Endodermal cell (in vitro differentiated cells): ENCODE results near the gene DBNL. TPM values are rescaled to one million over a fixed set of nuclear protein-coding genes. Genes with fewer than 3 reads are reported as not detected.

ENCODE experiments used
- DNase-seq: peaks from one replicate; pipeline ENCODE4 v3.0.0-alpha.2; 2017
- H3K27ac ChIP-seq: 2 replicates; pipeline ENCODE4 v1.5.1; 2013; ENCODE audit warnings: mild to moderate bottlenecking, low read depth, low read length, moderate library complexity
- H3K27me3 ChIP-seq: 2 replicates; pipeline ENCODE4 v1.6.1; 2013; ENCODE audit warnings: mild to moderate bottlenecking, low read length, moderate library complexity; ENCODE audit not compliant: insufficient read depth, control insufficient read depth, poor library complexity, severe bottlenecking
- H3K36me3 ChIP-seq: 2 replicates; pipeline ENCODE4 v1.7.0; 2013; ENCODE audit warnings: mild to moderate bottlenecking, low read length, moderate library complexity; ENCODE audit not compliant: control insufficient read depth, insufficient read depth
- H3K4me1 ChIP-seq: one replicate; pipeline ENCODE4 v1.7.0; 2013; ENCODE audit warnings: low read length; ENCODE audit not compliant: control insufficient read depth, insufficient read depth
- H3K4me3 ChIP-seq: 2 replicates; pipeline ENCODE4 v1.5.1; 2013; ENCODE audit warnings: mild to moderate bottlenecking, low read length, moderate library complexity
- H3K9ac ChIP-seq: 2 replicates; pipeline ENCODE4 v1.6.1; 2013; ENCODE audit warnings: mild to moderate bottlenecking, low read length, moderate library complexity; ENCODE audit not compliant: poor library complexity, severe bottlenecking; ENCODE audit errors: extremely low read depth
- H3K9me3 ChIP-seq: 2 replicates; pipeline ENCODE4 v1.6.1; 2013; ENCODE audit warnings: mild to moderate bottlenecking, low read length, moderate library complexity; ENCODE audit not compliant: control insufficient read depth
- H3K27ac Mint-ChIP-seq: 2 replicates; pipeline ENCODE4 v1.8.0; 2020; ENCODE audit warnings: mixed read lengths
- H3K27me3 Mint-ChIP-seq: 2 replicates; pipeline ENCODE4 v1.8.0; 2021; ENCODE audit warnings: mild to moderate bottlenecking, mixed read lengths; ENCODE audit not compliant: insufficient read depth
- H3K36me3 Mint-ChIP-seq: 2 replicates; pipeline ENCODE4 v1.8.0; 2020; ENCODE audit warnings: low read depth, mixed read lengths
- H3K4me1 Mint-ChIP-seq: 2 replicates; pipeline ENCODE4 v1.8.0; 2020; ENCODE audit warnings: mixed read lengths
- H3K4me3 Mint-ChIP-seq: 2 replicates; pipeline ENCODE4 v1.8.0; 2020; ENCODE audit warnings: mild to moderate bottlenecking, moderate library complexity, mixed read lengths
- H3K9me3 Mint-ChIP-seq: 2 replicates; pipeline ENCODE4 v1.8.0; 2020; ENCODE audit warnings: mild to moderate bottlenecking, mixed read lengths
- whole genome bisulfite sequencing, 2 experiments: methylation state at CpG; one replicate each; pipeline versions ENCODE4 v1.1.5 to v1.1.7; 2013; ENCODE audit warnings: missing lambda C conversion rate in 2 of 2, mixed read lengths in 1 of 2; ENCODE audit not compliant: insufficient coverage in 1 of 2, insufficient read length in 1 of 2; 5-methylcytosine and 5-hydroxymethylcytosine counted together
- total RNA-seq, 2 donors: library from RNA; stranded (reverse); fragmentation: NEBNext Ultra II Directional in 1 of 2; extraction: Animal tissue kit (Norgen Biotek cat#: 25700) in 1 of 2; gene quantifications; 2 replicates in 1 of 2; 3 replicates in 1 of 2; pipeline ENCODE4 v1.2.1, GENCODE V29; 2021
- TF ChIP-seq, protein P1 (sequence below): fragments of 200-600 bp; sonication (generic); conservative IDR thresholded peaks from 2 replicates; pipeline ENCODE4 v1.5.0; 2021; ENCODE audit warnings: antibody characterized with exemption, mild to moderate bottlenecking

Gene DBNL
- total RNA-seq, 2 donors from 2014 or later = 47.0 to 50.9 TPM

GRCh38 chr7:44077681-44078091 is 33.2 kb downstream of the DBNL start:
- H3K4me1 Mint-ChIP-seq = no peaks in the 10 kb centered on the region
- peaks cover 38% of the 10 kb centered on the region for H3K36me3 Mint-ChIP-seq
- H3K4me3 ChIP-seq = no peak overlapping the region
- H3K9ac ChIP-seq = no peak overlapping the region
- H3K9me3 Mint-ChIP-seq = no peaks in the 10 kb centered on the region
- no peaks in the 10 kb centered on the region for H3K27me3 ChIP-seq
- H3K27ac ChIP-seq = no peak overlapping the region
- no peak overlapping the region for H3K4me3 Mint-ChIP-seq
- TF ChIP-seq, protein P1, sequence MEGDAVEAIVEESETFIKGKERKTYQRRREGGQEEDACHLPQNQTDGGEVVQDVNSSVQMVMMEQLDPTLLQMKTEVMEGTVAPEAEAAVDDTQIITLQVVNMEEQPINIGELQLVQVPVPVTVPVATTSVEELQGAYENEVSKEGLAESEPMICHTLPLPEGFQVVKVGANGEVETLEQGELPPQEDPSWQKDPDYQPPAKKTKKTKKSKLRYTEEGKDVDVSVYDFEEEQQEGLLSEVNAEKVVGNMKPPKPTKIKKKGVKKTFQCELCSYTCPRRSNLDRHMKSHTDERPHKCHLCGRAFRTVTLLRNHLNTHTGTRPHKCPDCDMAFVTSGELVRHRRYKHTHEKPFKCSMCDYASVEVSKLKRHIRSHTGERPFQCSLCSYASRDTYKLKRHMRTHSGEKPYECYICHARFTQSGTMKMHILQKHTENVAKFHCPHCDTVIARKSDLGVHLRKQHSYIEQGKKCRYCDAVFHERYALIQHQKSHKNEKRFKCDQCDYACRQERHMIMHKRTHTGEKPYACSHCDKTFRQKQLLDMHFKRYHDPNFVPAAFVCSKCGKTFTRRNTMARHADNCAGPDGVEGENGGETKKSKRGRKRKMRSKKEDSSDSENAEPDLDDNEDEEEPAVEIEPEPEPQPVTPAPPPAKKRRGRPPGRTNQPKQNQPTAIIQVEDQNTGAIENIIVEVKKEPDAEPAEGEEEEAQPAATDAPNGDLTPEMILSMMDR = no peak
- H3K27ac Mint-ChIP-seq = no peak overlapping the region
- peaks cover 28% of the 10 kb centered on the region for H3K36me3 ChIP-seq
- no peaks in the 10 kb centered on the region for H3K9me3 ChIP-seq
- H3K4me1 ChIP-seq = no peaks in the 10 kb centered on the region
- no peak for DNase-seq
- WGBS, 2 experiments = 93 to 94% methylated on average over 5 of the region's 5 CpGs
- H3K27me3 Mint-ChIP-seq = no peaks in the 10 kb centered on the region

- no peaks in the 10 kb centered on the region for H3K4me1 ChIP-seq
- DNase-seq = no peak
- no peak overlapping the region for H3K4me3 Mint-ChIP-seq
- H3K27me3 Mint-ChIP-seq = peaks cover 6% of the 10 kb centered on the region
- H3K27ac ChIP-seq = no peak overlapping the region
- no peak overlapping the region for H3K27ac Mint-ChIP-seq
- no peaks in the 10 kb centered on the region for H3K9me3 Mint-ChIP-seq
- H3K27me3 ChIP-seq = no peaks in the 10 kb centered on the region
- no peaks in the 10 kb centered on the region for H3K9me3 ChIP-seq
- H3K36me3 Mint-ChIP-seq = peaks cover 35% of the 10 kb centered on the region
- H3K36me3 ChIP-seq = peaks cover 24% of the 10 kb centered on the region
- WGBS, 2 experiments = 87 to 100% methylated on average over 1 to 8 of the region's 8 CpGs
- no peak overlapping the region for H3K4me3 ChIP-seq
- no peak overlapping the region for H3K9ac ChIP-seq
- no peaks in the 10 kb centered on the region for H3K4me1 Mint-ChIP-seq
- TF ChIP-seq, protein P1 = no peak
Observed at GRCh38 chr7:44078521-44078920, 34.0 kb downstream of the DBNL start.

GRCh38 chr7:44079331-44080021 is 35.0 kb downstream of the DBNL start:
- Mint-ChIP-seq H3K27ac (no peak overlapping the region), H3K4me1 (no peaks in the 10 kb centered on the region), H3K9me3 (no peaks in the 10 kb centered on the region), H3K4me3 (no peak overlapping the region), H3K36me3 (peaks cover 33% of the 10 kb centered on the region), H3K27me3 (peaks cover 15% of the 10 kb centered on the region)
- 83 to 95% methylated on average over 3 to 11 of the region's 11 CpGs for WGBS, 2 experiments
- Histone ChIP-seq H3K27me3 (no peaks in the 10 kb centered on the region), H3K36me3 (peaks cover 24% of the 10 kb centered on the region), H3K27ac (no peak overlapping the region), H3K9ac (no peak overlapping the region), H3K4me1 (no peaks in the 10 kb centered on the region), H3K9me3 (no peaks in the 10 kb centered on the region), H3K4me3 (no peak overlapping the region)
- DNase-seq = no peak
- TF ChIP-seq, protein P1 = no peak
